Muscle of back (tissue), 13 donors: Measurements from ENCODE around the gene TTC38. TPM values are rescaled to one million over a fixed set of nuclear protein-coding genes. Genes with fewer than 3 reads are reported as not detected.

ENCODE experiments used
- DNase-seq, 3 donors: peaks; one replicate each; pipeline versions ENCODE4 v3.0.0 to v3.0.0-alpha.2; 2013
- long read RNA-seq, 9 donors: transcript quantifications; one replicate each; lab custom pipeline, GENCODE V29; 2026
- polyA plus RNA-seq, 10 donors: library from polyadenylated mRNA; unstranded; fragments of 120-200 nt; gene quantifications; one replicate each; pipeline ENCODE4 v1.2.1, GENCODE V29; 2013; ENCODE audit not compliant: insufficient read length in 10 of 10

TTC38 gene
- polyA plus RNA-seq, result 10 to 100 TPM; 14.5 to 22.8 (median 18.1) TPM
- long read RNA-seq, donor 1, result 0 reads
- long read RNA-seq, donor 2, partial matches to known transcripts, result 0 of 1 reads
- long read RNA-seq, donor 2, other reads (novel, unspliced or antisense), result 0 of 1 reads
- long read RNA-seq, donor 3, result 0 reads
- long read RNA-seq, donor 4, result 0 reads
- long read RNA-seq, donor 5, partial matches to known transcripts, result 7 of 9 reads
- long read RNA-seq, donor 5, other reads (novel, unspliced or antisense), result 0 of 9 reads
- long read RNA-seq, donor 6, transcript TTC38-201 (14 exons, 2,610 nt), result major isoform, 6 of 6 reads
- long read RNA-seq, donor 6, partial matches to known transcripts, result 0 of 6 reads
- long read RNA-seq, donor 6, other reads (novel, unspliced or antisense), result 0 of 6 reads
- long read RNA-seq, donor 7, result 0 reads
- long read RNA-seq, donor 8, partial matches to known transcripts, result 0 of 1 reads
- long read RNA-seq, donor 8, other reads (novel, unspliced or antisense), result 0 of 1 reads
- long read RNA-seq, donor 9, result 0 reads

GRCh38 chr22:46267431-46268279 is at the start of gene TTC38:
TSS of gene TTC38 (plus strand) at chr22:46268008. CDS start at chr22:46268040, 32 bp downstream.
- DNase-seq, result peak; percentile 84 to 95 (median 89)

DNA sequence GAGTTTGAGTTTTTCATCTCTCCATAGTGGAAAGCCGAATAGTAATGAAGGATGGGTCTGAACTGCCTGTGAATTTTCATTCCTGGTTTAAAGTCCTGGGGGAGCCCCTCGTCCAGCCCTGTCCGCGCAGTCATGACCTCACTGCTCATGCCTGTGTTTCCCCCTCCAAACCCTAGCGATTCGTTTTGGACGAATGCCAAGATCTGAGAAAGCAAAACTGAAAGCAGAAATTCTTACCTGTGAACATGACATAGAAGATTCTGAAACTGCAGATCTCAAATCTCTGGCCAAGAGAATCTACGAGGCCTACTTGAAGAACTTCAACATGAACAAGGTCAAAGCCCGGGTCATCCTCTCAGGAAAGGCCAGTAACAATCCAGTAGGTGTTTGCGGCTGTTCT is 48.2 kb upstream of the TTC38 start:
- no peak for DNase-seq

DNA sequence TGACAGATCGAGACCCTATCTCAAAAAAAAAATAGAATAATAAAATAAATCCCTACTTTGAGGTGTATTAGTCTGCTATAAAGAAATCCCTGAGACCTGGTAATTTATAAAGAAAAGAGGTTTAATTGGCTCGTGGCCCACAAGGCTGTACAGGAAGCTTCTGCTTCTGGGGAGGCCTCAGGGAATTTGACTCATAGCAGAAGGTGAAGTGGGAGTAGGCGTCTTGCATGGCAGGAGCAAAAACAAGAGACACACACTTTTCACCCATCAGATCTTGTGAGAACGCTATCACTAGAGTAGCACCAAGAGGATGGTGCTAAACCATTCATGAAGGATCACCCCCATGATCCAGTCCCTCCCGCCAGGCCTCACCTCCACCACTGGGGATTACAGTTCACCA is 46.9 kb upstream of the TTC38 start:
- no peak for DNase-seq

DNA sequence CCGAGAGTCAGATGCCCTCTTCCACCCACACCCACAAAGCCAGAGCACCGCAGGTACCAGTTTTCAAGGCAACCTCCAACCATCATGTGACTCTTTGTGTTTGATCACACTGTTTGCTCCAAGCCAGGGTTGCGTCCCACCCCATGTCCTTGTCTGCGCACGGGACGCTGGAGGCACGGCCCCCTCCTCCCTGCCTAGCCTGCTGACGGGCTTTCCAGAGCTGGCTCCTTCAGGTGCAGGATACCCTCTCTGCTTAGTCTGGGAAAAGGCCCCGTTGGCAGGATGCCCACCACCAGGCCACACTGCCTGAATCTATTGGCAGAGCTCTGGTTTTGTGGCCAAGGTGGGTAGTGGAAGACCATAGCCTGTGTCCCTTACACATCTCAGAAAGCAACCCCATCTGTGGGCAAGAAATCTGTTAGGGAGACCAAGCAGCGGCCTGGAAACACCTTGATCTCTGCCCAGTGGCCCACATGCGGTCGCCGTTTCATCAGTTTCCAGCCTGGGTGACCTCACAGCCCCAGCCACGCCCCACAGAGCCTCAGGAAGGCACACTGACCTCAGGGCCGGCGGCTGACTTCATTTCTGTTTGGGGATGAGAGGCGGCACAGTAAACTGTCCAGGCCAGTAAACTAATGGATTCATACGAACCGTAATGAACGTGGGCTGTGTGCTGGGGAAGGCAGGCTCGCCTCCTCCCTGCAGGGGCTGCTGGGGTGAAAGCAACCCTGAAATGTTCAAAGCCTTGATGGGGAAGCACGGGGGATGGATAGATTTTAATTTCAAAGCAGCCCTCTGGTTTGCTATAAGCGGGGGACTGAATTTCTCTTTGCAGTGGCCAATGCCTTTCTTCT is 43.5 kb upstream of the TTC38 start:
- no peak for DNase-seq

- no peak for DNase-seq
These were observed 42.9 kb upstream of the TTC38 start for GRCh38 chr22:46224898-46225290.

DNA sequence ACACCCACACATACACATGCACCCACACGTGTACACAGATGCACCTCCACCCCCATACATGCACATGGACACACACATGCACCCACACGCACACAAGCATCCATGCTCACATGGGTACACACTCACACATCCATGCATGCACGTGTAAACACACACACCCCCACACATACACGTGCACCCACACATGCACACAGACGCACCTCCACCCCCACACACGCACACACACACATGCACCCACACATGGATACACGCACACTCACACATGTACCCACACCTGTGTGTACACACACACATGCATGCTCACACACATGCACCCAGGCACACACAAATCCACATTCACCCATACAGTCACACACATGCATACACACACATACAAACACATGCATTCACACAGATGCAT is 42.2 kb upstream of the TTC38 start:
- DNase-seq, result no peak

DNA sequence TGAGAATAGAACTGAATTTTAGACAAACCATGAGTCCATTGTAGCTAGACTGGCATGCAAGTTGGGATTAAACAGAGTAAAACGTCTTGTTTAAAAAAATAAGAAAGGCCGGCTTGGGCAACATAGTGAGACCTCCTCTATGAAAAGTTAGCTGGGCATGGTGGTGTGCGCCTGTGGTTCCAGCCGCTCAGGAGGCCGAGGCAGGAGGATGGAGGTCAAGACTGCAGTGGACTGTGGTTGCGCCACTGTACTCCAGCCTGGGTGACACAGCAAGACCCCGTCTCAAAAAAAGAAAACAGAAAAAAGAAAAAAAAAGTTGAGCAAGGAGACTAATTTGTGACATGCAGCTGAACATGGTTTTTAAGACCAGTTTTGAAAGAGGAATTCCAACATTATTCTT is 41.2 kb upstream of the TTC38 start:
- no peak for DNase-seq

DNA sequence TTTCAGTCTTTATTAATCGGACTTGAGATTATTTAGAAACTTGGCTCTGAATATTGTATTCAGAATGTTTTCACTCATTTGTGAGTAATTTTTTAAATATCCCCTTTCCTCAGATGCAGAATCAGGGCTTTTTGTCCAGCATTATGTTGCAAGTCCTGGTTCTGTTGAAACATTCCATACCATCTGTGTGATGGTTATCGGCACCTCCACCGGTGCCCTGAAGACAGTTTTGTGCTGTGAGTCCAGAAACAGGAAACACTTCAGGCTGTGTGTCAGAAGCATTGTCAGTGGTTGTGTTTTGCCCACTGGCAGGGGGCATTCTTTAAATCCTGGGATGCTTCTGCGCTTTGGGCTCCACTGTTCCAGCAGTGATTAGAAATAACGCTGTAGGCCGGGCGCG is 38.1 kb upstream of the TTC38 start:
- no peak for DNase-seq

DNA sequence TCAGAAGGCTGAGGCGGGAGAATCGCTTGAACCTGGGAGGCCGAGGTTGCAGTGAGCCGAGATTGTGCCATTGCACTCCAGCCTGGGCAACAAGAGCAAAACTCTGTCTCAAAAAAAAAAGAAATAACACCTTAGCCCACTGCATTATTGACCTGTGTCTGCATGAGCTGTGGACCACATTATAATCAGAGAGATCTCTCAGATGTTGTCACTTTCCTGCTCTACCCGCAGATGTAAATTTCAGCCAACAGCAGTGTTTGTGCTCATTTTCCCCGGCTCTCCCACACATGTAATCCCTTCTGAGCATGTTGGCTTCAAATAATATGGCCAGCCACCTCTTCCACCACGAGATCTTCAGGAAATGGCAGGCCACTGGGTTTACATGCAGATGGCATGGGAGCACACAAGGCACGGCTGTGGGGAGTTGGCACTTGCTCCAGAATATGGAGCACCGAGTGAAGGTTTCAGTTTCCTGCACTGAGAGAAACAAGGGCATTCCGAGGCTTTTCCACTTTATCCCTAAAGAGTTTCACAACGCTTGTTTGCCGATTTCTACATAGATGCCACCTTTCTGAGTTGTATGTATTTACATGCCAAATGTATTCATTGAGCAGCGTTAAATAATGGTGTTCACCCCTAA is 37.4 kb upstream of the TTC38 start:
- no peak for DNase-seq

DNA sequence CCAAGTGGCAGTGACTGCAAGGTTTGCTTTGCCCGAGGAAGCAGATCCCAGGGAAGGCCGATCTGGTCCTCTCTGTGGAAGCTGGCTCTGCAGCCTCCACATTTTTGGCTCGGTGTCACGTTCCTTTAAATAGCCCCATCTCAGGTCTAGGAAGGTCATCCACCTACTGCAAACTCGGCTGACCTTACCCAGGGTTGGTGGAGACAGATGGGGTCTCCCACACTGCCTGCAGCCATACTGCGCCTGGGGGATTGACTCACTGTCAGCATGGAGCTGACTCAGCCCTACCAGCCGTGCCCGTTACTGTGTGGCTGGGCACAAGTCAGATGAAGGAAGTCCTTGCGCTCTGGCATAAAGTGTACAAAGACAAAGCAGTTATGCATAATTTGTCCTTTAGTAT is 34.6 kb upstream of the TTC38 start:
- peak in 2 of 3 donors; percentile 17 to 29 for DNase-seq

DNA sequence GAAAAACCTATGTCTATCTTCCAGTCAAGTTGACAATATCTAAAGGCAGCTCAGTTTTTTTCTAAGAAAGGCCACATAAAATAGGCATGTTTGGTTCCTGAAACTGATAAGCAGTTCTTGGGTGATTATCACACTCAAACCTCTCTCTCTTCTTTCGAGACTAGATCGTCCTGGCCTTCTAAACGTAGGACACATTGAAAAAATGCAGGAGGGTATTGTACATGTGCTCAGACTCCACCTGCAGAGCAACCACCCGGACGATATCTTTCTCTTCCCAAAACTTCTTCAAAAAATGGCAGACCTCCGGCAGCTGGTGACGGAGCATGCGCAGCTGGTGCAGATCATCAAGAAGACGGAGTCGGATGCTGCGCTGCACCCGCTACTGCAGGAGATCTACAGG is 32.8 kb upstream of the TTC38 start:
- DNase-seq, result no peak

- DNase-seq, result no peak
These were observed 30.2 kb upstream of the TTC38 start for GRCh38 chr22:46237453-46238124.

- no peak for DNase-seq
These were observed 29.3 kb upstream of the TTC38 start for GRCh38 chr22:46238541-46238940.

DNA sequence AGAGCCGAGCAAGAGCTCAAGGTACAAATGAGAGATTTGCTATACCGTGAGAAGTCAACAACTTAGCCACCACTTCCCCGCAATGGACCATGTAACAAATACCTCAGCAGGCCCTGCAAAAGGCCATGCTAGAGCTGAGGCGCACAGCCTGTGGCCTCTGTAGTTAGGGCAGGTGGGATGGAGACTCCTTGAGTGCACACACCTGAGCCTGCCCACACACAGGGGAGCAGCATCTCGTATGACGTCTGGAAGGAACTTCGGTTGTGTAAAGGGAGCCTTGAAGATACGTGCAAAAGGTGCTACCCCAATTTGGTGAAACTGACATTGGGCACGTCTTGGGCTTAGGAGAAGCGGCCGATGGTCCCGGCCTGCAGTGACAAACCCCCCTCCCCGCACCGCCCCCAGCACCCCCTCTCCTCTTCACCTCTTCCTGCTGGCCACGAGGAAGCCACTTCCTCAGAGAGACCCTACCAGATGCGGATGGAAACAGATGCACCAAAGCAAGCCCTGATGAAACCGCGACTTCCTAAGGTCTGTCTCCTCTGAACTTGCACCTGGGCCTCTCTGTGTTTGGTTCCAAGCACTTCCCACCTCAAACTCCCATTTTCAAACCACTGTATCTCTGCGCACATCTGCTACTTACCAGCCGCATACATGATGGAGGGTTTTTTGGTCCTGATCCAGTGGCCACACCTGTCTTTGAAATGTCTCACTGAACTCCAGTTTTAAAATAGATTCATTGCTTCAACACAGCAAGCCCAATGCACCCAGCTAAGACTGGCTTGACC is 28.4 kb upstream of the TTC38 start:
- DNase-seq, result no peak

GRCh38 chr22:46240073-46240472 is 27.7 kb upstream of the TTC38 start:
- no peak for DNase-seq

DNA sequence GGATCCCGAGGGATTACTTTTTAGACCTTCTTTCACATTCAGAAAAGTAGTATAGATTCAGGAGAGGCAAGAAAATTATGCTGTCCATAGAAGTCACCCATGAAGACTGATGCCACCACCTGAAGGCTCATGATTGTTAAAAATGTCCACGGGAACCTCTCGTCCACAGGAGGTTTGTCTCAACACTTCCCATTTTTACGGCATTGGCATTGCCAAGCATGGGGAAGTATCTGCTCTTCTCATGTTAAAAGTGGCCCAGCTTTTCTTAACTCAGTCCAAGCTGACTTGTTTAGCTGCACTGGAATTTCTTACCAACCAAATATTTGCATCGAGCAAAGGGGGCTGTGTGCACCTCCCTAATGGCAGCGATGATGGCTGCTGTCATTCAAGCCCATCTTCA is 27.3 kb upstream of the TTC38 start:
- DNase-seq, result no peak

DNA sequence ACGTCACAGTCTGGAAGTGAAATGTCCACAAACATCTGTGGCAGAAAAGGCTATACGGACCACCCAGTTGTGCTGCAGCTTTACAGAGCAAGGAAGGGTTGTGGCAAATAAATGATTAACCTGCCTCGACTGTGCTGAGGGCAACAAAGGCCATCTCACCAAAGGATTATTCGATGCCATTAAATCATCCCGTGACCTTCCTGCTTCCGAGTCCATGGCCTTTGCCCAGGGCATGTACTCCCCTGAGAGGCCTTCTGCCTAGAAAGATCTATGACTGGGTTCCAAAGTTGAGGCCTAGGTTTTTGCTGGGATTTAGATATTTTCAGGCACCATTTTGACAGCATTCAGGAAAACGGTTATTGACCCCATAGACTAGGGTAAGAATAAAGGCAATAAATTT is 26.9 kb upstream of the TTC38 start:
- DNase-seq, result no peak

- DNase-seq, result no peak
These were observed 26.3 kb upstream of the TTC38 start for GRCh38 chr22:46241396-46242007.

DNA sequence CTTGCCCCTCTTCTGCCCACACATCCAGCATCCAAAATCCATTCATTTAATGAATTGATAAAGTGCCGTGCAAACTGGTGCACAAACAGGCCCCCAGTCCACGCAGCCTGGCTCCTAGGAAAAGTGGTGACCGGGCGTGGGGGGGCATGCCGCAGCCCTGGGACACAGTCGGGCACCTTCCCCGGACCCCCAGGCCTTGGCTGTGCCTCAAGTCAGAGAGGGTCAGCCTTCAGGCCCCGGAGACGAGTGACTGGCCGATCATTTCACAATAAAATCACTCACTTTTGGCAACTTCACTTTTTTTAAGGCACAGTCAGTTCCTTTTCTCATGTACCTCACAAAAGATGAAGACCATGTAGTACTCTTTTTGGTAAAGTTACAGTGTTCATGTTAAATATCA is 25.7 kb upstream of the TTC38 start:
- no peak for DNase-seq
